Activated T-cell treated with anti-CD3 and anti-CD28 coated beads for 24 hours (primary cell): ENCODE data around the gene EYS.
"Not testable (repeated sequence)": the region's sequence is repeated elsewhere in the genome, so short reads cannot be mapped to it uniquely, and the experiment has no call there.

Source experiments
- DNase-seq: peaks from one replicate; pipeline ENCODE4 v3.0.0-alpha.2; 2020; ENCODE audit warnings: low read depth

Gene EYS

DNA sequence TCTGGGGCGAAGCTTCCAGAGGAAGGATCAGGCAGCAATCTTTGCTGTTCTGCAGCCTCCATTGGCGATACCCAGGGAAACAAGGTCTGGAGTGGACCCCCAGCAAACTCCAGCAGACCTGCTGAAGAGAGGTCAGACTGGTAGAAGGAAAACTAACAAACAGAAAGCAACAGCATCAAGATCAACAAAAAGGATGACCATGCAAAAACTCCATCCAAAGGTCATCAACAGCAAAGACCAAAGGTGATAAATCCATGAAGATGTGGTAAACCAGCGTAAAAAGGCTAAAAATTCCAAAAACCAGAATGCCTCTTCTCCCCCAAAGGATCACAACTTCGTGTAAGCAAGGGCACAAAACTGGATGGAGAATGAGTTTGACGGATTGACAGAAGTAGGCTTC is 1818.6 kb downstream of the EYS start:
- no peak for DNase-seq

DNA sequence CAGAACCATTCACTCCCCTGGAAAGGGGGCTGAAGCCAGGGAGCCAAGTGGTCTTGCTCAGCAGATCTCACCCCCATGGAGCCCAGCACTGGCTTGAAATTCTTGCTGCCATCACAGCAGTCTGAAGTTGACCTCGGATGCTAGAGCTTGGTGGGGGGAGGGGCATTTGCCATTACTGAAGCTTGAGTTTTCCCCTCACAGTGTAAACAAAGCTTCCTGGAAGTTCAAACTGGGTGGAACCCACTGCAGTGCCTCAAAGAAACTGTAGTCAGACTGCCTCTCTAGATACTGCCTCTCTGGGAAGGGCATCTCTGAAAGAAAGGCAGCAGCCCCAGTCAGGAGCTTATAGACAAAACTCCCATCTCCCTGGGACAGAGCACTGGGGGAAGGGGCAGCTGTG is 1819.2 kb downstream of the EYS start:
- not testable (repeated sequence) for DNase-seq

DNA sequence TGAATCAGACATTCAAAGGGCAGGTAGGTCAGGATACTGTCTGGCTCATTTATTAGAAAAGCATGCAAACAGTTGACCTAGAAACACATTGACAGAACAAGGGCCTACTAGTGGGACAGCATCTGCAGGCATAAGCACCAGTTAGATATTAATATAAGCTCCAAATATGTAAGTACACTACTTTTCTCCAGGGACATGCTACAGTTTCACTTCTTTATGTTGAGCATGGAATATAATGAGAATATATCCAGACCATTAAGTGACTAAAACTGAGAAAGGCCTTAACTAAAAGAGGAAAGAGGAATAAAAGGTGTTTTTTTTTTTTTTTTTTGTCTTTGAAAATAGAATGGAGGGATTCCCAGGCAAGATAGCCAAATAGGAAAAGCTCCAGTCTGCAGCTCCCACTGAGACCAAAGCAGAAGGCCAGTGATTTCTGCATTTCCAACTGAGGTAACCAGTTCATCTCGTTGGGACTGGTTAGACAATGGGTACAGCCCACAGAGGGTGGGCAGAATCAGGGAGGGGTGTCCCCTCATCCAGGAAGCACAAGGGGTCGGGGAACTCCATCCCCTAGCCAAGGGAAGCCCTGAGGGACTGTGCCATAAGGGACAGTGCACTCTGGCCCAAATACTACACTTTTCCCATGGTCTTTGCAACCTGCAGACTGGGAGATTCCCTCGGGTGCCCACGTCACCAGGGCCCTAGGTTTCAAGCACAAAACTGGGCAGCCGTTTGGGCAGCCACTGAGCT is 1819.8 kb downstream of the EYS start:
- no peak for DNase-seq

DNA sequence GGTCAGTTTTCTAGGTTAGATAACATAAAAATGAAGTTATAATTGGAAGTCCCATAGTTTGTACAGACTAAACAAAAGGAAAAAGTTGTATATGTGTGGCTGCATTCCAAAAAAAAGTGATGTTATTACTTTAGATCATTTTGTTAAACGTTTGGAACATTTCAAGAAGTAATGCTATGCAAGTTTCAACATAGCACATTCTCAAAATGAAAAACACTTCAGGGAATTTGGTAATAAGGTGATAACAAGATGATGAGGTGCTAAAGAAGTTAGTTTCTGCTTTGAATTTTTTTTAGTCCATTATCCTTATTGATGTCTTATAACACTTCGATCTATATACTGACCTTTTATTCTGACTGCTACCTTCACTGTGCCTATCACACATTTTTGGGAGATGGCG is 1820.7 kb downstream of the EYS start:
- no peak for DNase-seq

DNA sequence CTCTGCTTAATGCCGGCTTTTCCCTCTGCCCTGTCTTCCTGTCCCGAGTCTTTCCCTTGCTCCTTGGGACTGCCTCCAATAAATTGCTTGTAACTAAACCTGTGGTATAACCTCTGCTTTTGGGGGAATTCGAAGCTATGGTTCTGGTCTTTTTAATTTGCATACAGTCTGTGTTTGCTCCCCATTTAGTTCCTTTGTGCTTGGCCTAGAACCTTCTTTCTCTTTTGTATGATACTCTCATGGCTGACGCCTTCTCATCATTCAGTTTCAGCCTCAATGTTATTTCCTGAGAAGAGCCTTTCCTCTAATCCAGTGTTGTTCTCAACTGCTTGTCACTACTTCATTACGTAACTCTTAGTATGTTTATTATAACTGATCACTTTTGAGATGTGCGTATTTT is 1823.4 kb downstream of the EYS start:
- no peak for DNase-seq

DNA sequence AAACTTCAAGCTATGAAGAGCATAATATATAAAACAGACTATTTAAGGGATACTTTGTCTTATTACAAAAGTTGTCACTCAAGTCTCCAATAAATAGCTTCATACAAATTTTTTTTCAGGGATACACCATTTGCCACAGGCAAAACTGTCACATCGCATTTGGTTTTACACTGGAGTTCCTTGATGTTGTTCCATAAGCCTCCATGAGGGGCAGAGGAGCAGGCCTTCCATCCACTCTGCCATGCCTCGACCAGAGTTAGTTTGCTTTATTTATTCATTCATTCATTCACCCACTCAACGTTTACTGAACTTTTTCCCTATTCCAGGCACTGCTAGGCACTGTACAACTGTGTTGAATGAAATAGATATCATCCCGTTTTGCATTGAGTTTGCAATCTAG is 1824.8 kb downstream of the EYS start:
- DNase-seq, result no peak

DNA sequence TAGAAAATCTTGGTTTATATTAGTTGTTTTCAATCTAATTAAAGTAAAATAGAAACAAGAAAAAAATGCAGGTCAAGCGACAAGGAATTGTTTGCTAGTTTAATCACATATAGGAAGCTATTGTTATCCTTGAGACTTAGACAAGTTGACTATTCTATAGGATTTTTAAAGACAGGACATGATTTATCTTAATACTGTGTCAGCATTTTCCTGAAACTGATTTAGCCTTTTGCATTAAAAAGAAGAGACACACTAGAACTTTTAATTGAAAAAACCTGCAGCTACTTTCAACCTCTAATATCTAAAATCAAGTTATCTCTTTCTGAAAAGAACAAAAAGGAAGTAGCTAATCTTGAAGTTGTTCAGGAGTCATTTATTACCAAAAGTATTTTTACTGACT is 1825.2 kb downstream of the EYS start:
- no peak for DNase-seq

DNA sequence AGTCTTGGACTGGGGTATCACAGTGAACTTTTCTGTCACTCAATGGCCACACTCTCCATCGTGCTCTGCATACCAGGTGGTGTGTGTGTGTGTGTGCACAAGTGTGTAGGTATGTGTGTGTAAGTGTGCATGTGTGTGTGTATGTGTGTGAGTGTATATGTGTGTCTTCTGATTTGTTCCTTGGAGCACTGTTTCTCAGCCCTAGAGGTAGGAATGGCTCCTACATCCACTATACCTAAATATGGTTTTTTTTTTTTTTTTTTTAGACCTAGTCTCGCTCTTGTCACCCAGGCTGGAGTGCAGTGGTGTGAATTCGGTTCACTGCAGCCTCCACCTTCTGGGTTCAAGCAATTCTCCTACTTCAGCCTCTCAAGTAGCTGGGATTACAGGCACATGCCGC is 1834.8 kb downstream of the EYS start:
- no peak for DNase-seq

DNA sequence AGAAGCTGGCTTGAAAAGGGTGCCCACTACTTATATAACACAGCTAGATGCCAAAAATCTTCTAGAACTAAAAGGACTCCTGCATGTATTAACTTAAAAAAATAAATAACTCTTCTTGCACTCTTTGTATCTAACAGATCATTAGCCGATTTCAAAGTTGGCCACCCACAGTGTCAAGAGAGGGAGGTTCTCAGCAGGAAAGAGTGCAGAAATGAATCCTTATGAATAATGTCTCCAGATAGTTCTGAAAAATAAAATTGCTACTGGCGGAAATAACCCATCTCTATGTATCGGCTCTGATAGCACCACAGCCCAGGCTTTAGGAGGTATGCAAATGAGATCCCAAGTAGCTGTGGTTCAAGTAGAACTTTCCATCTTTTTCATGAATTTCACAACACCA is 1838.7 kb downstream of the EYS start:
- no peak for DNase-seq

DNA sequence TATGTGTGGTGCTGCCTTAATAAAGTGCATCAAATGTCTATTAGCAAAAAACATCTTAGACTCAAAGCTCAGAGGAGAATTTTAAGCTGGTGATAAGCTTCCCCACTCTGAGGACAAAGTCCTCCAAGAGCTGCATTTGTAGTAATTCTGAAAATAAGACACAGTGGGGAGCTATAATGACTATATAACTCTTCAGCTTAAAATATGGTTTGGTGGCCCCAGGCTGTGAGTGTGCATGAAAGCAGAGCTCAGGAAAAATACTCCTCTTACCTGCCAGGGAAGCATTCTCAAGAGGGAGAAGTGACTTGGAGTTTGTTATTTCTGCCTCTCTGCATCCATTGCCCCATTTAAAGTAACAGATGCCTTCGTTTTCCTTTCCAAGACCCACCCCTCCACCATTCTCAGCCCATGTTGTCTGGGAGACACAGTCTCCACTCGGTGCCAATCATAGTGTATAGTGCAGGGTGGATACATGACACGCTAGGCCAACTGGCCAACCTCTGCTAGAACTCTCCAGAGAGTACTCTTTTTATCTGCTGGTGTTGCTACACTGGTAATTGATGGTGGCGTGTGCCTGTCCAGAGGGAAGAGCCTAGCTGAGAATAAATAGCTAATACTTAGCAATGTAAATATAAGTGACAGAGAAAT is 1842.2 kb downstream of the EYS start:
- DNase-seq, result no peak

DNA sequence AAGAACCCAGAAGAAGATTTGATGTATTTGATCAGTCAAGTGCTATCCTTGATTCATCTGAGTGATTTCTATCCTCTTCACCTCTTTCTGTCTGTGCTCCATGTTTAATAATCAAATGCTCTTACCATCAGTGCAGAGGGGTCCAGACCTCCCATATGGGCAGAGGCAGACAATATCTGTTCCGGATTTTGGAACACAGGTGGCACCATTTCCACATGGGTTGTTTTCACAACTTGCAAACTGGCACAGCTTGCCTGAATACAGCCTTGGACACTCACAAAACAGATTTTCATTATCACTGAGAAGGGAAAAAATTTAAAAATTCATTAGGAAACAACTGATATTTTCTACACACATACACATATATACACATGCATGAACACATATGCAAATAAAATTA is 1843.0 kb downstream of the EYS start:
- no peak for DNase-seq

DNA sequence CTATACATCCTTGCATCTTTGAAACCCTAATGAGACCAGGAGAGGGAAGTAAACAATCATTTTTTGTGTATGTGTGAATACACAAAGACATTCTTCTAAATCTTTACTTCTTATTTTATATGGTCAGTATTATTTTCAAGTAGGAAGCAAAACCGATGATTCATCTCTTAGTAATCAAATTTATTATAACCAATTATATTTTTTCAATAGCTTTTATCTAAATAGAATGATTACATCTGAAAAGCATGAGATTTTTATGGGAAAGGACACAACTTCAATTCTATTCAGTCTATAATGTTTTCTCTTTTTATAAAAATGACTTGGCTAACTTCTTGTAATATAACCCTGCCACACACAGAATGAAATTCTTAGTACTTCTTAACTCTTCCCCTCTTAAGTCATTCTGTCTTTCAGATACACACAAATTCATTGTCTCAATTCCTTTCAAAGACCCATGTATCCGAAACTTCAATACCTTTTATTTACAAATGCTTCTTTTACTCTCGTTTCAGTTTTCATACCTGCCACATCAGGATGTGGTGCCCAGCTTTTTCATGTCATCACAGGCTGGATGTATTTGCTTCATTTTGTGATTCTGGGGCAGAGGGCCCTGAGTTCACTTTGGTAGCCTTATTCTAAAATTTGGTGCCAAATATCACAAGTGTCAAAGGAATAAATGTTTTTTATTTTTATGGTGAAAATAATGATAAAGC is 1844.4 kb downstream of the EYS start:
- DNase-seq, result no peak

DNA sequence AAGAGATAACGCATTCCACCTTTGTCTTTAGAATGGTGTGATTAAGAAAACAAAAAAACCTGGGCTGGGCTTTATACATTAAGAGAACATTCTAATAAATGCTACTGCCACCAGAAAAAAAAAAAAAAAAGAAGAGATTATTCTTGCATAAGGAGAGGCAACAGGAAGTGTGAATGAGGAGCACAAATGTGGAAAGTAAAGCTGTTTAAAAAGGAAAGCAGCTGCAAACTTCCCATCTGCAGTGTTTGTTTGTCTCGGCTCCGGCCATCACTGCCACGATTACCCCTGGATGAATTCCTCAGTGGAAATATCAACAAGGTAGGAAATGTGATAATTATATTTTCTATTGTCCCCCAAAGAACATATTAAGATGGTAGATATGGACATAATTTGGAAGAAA is 1847.5 kb downstream of the EYS start:
- DNase-seq, result no peak

DNA sequence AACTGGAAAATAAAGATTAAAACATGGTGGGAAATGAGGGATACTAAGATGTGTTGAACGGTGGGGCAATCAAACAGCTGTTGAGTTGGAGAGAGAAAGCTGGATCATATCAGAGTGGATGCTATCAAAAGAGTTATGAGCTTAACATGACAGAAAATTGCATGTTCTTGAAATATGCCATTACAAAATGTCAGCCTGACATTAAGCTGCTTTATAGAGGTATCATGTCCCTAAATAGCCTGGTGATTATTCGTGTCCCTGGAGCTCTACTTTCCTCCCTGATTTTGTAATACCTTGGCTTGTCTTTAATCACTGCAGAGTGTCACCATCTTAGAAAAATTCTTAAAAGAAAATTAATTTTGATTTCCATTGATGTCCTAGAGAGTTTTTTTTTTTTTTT is 1848.3 kb downstream of the EYS start:
- DNase-seq, result no peak

DNA sequence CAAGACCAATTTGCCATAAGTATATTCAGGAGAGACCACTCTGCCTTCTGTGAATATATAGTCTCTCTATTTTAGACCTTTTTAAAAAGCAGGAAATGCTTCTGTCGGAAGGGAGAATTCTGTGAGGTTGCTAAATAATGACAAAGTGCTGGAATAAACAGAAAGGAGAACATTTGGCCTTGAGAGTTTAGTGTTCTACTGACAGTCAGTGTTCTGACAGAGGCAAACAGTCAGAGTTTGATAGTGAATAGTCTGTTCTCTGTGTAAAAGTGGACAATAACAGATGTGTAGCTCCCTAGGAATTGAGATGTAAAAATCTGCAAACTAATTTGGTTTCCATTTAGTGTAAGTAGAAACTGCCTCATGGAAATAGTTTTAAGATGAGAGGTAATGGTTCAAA is 1850.8 kb downstream of the EYS start:
- no peak for DNase-seq

DNA sequence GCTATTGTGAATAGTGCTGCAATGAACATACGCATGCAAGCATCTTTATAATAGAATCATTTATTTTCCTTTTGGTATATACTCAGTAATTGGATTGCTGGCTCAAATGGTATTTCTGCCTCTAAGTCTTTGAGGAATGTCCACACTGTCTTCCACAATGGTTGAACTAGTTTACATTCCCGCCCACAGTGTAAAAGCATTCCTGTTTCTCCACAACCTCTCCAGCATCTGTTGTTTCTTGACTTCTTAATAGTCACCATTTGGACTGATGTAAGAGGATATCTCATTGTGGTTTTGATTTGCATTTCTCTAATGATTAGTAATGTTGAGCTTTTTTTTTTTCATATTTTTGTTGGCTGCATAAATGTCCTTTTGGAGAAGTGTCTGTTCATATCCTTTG is 1862.7 kb downstream of the EYS start:
- no peak for DNase-seq

DNA sequence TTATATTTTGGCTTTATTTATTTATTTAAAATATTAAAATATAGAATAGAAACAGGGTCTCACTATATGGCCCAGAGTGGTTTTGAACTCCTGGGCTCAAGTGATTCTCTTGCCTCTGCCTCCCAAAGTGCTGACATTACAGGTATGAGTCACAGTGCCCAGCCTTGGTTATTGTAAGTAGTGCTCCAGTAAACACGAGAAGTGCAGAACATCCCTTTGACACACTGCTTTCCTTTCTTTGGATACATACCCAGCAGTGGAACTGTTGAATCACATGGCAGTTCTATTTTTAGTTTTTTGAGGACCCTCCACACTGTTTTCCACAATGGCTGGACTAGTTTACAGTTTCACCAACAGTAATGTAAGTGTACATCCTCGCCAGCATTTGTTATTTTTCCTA is 1867.5 kb downstream of the EYS start:
- DNase-seq, result no peak

DNA sequence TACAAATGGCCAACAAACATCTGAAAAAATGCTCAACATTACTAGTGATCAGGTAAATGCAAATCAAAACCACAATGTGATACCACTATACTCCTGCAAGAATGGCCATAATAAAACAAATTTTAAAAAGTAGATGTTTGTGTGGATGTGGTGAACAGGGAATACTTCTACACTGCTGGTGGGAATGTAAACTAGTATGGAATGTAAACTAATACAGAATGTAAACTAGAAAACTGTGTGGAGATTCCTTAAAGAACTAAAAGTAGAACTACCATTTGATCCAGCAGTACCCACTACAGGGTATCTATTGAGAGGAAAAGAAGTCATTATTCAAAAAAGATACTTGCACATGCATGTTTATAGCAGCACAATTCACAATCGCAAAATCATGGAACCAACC is 1878.3 kb downstream of the EYS start:
- DNase-seq, result not testable (repeated sequence)

DNA sequence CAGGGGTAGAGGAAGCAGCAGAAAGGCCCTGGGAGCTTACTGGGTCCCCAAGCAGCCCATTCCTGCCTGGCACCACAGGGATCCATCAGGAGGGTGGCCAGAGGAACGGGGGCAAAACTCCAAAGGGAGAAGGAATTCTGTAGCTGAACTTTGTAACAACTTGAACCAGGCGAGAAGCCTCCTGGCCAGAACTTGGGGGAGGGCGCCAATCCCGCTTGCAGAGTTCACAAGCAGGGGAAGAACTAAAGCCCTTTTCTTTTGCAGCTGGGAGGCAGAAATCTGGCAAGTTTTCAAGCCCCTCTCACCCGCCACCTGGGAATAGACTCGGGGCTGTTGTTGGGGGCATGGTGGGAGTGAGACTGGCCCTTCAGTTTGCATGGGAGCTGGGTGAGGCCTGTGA is 1882.3 kb downstream of the EYS start:
- DNase-seq, result no peak

DNA sequence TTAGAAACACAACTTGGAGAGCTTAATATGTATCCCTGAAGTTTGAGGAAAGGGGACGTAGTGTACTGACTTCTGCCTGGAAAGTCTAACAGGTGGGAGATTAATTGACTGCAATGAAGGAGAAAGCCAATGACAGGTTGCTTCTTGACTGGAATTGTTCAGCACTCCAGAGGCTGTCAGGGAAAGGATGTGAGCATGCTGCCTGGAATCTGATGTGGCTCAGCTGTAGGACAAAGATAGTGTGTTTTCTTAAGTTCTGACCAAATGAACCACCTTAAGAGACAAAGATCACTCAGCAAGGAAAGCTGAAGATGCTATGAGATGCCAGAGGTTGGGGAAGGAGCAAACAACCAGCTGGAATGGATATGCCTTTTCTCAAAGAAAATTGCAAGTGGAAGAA is 1885.6 kb downstream of the EYS start:
- no peak for DNase-seq

DNA sequence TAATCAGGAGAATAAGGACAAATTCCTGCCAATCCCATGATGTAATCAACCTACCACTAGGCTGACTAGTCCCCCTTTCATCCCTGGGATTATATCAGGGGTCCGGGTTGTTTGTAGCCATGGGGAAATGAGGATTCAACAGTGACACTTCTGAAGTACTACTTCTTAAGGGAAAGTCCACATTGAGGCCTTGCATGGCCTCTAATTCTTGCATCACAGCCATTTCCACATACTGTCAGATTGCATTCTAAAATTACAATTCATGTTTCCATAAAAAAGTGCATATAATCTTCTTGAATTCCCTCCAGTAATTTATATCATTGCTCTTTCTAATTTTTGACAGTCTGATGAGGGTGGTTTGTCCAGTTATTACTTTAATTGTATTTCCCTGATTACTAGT is 1887.2 kb downstream of the EYS start:
- DNase-seq, result no peak

DNA sequence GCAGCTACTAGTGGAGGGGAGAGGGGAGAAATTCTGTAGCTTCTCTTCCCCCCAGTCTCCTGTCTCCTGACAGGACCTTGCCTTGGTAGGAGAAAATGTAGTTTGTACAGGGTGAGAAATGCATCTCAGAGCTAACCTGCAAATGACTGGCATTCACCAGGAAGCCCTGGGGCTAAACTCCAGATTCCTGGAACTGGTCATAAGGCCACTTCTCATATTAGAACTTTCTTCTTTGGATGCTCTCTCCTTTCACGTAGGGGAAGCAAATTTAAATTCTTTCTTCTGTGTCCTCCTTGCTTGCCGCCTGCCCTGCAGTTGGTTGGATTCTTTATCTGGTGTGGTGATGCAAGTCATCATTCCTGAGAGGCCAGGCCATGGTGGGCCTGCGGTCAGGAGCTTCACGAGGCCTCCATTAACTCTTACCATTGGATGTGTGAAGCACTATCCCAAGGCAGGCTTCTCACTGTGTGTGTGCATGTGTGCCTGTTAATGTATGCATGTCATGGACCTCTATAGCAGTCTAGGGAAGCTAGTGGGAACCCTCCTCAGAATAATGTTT is 1889.5 kb downstream of the EYS start:
- no peak for DNase-seq

DNA sequence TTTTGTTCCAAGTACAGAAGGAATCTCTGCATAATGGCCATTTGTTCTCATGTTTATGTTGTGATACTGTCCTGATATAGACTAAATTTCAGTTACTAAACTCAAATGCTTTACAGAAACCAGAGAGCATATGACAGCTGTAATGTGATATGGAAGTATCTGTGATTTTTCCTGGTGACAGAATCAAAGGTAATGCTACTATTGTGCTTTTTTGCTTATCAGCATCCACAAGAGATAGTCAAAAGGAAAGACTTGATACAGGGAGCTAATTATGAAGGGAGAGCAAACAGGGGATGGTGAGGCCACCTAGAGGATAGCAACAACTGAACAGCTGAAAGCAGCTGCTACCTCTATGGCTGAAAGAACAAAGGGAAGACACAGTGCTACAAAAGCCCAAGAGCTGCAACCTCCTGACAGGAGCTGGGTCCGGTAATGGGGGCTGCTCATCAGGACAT is 1890.0 kb downstream of the EYS start:
- no peak for DNase-seq
